ENCODE results near the gene INAFM1.
"Not testable (repeated sequence)": the region's sequence is repeated elsewhere in the genome, so short reads cannot be mapped to it uniquely, and the experiment has no call there.

INAFM1 gene

DNA sequence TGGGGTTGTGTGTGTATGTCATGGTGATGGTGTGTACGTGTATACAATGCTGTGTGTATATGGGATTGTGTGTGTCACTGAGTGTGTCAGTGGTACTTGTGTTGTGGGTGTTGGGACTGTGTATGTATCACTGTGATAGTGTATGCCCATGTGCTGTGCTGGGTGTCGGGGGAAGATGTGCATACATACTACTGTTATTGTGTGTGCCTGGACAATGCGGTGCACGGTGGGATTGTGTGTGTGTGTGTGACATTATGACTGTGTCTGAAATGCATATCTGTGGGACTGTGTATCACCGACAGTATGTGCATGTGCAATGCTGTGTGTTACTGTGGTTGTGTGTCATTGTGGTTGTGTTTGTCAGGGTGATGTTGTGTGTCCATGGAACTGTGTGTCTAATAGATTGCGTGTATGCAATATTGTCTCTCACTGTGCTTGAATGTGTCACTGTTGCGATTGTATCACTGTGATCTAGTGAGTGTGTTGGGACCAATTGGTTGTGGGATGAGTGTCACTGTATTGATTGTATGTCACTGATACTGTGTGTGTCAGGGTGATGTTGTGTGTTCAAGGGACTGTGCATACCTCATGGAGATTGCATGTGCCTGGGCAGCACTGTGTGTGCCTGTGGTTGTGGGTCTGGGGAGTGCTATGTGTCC, 32.6 kb upstream of the INAFM1 start:
- FAIRE-seq: no peak

DNA sequence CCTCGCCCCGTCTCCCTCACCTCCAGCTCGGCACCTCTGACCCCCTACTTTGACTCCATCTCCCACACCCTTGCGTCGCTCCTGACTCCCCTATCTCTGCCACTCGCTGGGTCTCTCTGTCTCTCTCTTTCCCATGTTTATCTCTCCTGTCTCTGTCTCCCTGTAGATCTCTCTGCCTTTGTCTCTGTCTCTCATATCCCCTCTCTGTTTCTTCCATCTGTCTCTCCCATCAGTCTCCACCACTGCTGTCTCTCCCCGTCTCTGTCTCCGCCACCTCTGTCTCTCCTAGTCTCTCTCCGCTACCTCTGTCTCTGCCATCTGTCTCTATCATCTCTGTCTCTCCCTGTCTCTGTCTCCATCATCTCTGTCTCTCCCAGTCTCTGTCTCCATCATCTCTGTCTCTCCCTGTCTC, 31.3 kb upstream of the INAFM1 start:
- no peak for FAIRE-seq

DNA sequence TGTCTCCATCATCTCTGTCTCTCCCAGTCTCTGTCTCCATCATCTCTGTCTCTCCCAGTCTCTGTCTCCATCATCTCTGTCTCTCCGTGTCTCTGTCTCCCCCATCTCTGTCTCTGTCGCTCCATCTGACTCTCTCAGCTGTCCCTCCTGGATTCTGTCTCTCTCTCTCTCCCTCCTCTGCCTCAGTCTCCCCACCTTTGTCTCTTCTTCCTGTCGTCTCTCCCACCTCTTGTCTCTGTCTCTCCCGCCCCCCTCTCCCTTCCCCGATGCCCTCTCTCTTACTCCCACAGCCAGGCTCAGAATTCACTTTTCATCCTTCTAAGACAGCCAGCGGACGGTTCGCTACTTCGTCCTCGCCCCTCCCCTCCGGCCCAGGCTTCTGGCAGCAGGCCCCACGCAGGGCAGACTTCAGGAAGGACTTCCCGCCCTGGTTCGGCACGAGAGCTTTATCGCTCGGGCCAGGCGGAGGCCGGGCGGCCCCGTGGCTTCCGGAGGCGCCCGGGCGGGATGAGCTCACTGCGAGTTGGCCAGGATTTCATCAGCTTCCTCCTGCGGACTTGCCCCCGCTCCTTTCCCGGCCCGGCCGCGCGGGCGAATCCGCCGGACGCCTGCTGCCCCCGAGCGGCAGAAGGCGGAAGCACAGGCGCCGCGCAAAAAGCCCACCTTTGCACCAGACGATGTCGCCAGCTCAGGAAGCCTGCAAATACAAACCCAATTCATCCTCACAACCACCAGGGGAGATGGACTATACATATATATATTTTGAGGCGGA, 30.7 kb upstream of the INAFM1 start:
- FAIRE-seq: no peak

DNA sequence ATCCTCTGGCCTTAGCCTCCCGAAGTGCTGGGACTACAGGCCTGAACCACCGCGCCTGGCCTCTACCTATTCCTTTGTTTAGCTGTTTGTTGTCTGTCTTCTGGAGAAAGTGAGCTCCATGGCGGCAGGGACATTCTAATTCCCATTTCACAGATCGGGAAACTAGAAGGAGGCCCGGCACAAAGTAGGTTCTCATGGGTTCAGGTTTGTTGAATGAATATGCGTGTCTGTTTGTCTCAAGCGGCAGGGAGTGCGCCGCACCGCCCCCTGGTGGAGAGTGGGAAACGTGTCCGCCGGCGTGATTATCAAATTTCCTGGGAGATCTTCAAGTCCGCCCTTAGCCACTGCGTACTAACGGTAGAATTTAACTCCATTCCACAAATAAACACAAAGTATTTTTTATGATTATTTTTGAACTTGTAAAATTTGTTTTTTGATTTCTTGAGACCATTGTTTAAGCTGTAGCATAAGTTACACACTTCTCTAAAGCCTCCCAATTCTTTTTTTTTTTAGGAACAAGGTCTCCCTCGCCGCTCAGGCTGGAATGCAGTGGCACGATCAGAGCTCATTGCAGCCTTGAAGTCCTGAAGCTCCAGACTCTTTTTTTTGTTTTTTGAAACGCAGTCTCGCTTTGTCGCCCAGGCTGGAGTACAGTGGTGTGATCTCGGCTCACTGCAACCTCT, 27.2 kb upstream of the INAFM1 start:
- FAIRE-seq: no peak

DNA sequence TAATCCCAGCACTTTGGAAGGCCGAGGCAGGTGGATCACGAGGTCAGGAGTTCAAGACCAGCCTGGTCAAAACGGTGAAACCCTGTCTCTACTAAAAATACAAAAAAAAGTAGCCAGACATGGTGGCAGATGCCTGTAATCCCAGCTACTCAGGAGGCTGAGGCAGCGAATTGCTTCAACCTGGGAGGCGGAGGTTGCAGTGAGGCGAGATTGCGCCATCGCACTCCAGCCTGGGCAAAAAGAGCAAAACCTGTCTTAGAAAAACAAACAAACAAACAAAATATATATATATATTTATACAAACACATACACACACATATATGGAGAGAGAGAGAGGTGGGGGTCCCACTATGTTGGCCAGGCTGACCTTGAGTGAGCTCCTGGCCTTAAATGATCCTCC, 21.7 kb upstream of the INAFM1 start:
- not testable (repeated sequence) for FAIRE-seq

DNA sequence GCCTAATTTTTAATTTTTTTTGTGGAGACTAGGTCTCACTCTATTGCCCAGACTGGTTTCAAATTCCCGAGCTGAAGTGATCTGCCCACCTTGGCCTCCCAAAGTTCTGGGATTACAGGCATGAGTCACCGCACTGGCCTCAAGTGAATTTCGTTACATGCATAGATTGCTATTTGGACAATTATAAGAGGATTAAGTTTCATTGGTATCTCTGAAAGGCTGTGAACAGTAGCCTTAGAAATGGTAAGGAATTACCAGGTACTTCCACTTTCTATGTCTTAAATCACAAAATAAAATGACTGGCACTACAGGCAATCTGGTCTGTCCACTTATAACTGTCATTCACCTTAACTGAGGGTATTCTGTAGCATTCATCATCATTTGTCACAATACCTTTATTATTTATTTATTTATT, 21.2 kb upstream of the INAFM1 start:
- FAIRE-seq: no peak

DNA sequence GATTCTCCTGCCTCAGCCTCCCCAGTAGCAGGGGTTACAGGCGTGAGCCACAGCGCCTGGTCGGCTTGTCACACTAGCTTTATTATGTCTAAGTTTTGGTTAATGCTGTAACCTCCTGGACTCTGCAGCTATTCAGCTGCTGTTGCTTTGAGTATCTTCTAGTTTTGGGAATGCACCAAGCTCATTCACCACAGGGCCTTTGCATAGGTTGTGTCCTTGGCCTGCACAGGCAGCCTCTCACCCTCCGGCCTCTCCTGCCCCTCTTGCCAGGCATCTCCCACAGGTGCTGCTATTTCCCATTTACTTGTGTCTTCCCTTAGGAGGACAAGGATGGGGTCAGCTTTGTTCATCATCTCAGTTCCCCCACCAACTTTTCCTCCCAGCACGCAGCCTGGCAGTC, 20.7 kb upstream of the INAFM1 start:
- FAIRE-seq: no peak

DNA sequence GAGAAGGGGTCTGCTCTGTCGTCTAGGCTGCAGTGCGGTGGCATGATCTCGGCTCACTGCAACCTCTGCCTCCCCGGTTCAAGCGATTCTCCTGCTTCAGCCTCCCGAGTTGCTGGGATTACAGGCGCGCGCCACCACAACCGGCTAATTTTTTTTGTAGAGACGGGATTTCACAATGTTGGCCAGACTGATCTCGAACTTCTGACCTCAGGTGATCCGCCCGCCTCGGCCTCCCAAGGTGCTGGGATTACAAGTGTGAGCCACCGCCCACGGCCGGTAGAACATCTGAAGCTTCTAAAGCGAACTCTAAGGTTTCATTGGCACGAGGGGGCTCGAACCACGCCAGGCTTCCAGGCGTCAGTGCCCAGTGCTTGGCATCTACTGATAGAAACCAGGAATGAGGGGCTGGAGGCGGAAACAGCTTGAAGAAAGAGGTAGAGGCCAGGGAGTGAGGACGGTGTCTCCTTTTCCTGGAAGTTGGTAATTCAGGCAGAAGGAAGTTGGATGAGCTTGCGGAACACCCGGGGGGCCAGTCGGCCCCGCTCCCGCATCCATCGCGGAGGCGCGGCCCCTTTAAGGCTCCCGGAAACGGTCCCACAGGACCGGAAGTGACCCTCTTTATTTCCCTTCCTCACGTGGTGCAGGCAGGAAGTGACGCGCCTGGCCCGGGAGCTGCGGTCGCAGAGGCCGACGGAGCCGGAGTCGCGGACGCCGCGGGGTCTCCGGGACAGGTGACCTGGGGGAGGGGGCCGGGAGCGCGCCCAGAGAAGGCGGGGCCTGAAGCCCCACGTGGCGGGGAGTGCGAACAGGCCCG, 18.6 kb upstream of the INAFM1 start, which contains the start of gene CCDC9:
CCDC9 (plus strand) TSS at position 647 of the 814 bp plus-strand sequence. CDS start 1,876 bp downstream, outside the sequence.
- FAIRE-seq: no peak

DNA sequence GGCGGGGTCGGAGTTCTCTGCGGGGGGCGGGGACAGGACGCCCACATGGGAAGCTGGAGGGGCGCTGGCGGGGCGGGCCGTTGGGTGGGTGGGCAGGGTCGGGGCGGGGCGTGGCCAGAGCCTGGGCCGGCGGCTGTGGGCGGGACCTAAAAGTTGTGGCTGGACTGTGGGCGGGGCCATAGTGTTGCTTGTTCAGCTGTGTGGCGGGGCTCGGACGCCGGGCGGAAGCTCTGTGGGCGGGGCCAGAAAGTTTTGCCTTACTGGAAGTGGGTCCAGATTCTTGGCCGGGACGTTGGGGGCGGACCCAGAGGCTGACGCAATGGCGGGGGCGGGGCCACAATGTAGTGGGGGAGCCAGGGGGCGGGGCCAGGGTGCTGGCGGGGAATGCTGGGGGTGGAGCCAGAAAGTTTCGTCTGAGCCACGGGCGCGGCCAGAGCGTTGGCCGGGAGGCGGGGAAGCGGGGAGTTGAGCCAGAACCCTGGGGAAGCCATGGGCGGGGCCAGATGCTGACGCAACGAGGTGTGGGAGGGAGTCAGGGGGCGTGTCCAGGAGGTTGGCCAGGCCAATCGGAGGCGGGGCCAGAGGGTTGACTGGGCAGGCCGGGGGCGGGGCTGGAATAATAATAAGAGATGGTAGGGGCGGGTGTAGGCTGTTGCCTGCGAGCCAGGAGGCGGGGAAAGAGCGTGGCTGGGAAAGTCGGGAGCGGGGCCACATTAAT, 17.8 kb upstream of the INAFM1 start:
- peak; percentile 92 for FAIRE-seq

DNA sequence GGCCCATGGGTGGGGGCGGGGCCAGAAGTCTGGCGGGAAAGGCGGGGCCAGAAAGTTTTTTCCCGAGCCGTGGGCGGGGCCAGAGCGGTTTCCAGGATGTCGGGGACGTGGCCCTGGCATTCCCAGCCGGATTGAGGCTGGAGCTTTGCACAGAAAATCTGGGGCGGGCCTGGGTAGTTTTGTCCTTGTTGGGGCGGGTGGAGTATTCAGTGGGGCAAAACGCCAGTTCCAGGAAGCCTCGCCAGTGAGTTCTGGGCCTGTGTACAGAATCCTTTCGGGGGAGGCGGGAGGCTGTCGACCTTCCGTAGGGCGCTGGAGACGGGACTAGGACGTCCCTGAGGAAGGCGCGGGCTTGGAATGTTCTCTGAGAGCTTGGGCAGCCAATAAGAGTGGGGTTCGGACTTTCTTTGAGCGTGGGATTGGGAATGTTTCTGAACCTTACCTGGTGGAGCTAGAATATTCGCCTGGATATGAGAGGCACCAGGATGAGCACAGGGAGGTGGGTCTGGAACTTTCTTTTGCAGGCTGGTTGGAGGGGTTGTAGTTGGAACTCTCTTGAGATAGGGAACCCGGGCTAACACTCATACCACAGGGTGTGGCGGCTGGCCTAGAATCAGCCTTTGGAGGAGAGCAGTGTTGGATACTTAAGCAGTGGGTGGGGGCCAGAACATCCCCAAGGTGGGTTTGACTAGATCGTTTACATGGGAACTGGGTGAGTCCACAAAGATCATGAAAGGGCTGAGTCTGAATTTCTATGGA, 17.1 kb upstream of the INAFM1 start:
- no peak for FAIRE-seq

DNA sequence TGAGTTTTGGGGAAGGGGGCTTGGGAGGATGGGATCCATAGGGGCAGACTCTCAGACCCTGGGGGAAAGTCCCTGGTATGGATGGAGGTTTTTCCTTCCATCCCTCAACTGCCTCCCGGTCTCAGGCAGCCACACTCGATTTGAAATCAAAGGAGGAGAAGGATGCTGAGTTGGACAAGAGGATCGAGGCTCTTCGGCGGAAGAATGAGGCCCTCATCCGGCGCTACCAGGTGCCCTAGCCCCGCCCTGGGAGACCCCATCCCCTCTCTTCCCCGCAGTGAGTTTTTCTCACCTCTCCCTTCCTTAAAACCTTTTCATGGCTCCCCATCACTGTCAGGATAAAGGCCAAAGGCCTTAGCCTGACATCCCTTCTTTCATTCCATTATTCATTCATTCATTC, 16.3 kb upstream of the INAFM1 start:
- FAIRE-seq: no peak

DNA sequence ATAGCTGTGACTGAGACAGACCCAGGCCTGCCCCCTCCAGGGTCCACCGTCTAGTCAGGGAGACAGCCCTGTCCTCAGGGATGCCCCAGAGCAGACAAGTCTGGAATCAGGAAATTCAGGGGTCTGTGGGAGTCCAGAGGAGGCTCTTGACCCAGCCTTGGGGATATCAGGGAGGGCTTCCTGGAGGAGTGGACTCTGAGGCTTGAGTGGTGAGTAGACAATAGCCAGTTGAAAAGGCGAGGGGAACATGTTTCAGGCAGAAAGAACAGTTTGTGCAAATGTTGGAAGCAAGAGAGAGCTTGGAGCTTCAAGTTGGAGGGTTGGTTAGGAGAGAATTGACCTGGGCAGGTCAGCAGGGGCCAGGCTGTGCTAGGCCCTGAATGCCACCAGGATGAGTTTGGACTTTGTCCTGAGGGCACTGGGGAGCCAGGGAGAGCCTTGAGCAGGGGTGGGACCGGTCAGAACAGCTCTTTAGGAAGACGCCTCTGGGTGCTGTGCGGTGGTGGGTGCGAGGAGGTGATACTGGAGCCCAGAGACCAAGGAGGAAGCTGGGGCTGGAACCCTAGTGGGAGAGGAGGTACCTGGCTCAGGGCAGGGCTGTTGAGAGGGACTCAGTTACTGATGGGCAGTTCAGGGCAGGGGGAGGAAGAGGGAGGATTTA, 15.7 kb upstream of the INAFM1 start:
- FAIRE-seq: no peak

DNA sequence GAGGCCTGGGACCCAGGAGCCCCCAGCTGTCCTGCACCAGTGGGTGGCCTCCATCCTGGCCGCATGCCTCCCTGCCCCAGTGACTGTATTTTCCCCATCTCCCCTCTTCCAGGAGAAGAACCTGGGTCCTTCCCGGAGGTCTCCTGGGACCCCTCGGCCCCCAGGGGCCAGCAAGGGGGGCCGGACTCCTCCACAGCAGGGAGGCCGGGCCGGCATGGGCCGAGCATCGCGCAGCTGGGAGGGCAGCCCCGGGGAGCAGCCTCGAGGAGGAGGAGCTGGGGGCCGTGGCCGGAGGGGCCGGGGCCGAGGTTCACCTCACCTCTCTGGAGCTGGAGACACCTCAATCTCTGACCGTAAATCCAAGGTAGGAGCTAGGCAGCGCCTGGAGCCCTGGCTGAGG, 14.2 kb upstream of the INAFM1 start:
- FAIRE-seq: no peak

DNA sequence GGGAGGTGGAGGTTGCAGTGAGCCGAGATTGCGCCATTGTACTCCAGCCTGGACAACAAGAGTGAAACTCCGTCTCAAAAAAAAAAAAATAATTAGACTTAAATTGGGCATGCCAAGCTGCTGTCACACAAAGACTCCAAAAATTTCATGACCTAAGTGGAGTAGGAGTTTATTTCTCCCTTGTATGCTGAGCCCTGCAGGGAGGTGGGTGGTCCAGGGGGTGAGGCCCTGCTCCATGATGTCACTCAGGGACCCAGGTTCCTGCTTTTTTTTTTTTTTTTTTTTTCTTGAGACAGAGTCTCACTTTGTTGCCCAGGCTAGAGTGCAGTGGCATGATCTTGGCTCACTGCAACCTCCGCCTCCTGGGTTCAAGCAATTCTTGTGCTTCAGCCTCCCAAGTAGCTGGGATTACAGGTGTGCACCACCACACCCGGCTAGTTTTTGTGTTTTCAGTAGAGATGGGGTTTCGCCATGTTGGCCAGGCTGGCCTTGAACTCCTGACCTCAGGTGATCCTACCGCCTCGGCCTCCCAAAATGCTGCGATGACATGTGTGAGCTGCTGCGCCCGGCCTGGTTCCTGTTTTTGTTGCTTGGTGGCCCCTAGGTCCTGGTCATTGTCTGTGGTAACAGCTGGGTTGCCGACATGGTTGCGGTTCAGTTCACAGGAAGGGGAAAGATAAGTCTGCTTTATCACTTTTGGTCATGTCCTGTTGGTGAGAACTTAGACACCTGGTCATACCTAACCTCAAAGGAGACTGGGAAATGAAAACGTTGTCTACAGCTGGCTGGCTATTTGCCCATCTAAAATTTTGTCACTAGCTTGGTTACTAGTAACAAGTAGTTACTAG, 12.5 kb upstream of the INAFM1 start:
- not testable (repeated sequence) for FAIRE-seq

DNA sequence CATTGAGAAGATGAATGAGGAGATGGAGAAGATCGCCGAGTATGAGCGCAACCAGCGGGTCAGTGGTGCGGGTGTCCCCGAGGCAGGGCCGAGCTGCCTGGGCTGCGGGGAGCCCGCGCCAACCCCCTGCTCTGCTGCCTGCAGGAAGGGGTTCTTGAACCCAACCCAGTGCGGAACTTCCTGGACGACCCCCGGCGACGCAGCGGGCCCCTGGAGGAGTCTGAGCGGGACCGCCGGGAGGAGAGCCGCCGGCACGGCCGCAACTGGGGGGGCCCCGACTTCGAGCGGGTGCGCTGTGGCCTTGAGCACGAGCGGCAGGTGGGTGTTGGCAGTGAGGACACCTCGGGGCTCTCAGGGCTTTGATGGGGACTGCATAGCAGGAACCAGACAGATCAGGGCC, 10.1 kb upstream of the INAFM1 start:
- FAIRE-seq: no peak

DNA sequence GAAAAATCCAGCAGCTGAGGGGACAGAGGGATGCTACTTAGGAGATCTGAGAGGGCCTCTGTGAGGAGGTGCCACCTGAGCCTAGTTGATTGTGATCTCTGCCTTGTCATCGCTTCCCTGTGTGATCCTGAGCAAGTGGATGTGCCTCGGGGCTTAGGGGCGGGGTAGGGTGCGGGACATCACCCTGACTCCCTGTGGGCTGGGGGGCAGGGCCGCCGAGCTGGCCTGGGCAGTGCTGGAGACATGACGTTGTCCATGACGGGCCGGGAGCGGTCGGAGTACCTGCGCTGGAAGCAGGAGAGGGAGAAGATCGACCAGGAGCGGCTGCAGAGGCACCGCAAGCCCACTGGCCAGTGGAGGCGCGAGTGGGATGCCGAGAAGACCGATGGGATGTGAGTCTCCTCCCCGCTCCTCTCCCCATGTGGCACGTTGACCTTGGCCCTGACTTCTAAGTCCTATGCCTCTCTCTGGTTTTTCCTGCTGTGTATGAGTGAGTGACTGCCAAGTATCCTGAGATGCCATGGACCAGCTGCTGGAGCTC, 8.2 kb upstream of the INAFM1 start:
- FAIRE-seq: no peak

DNA sequence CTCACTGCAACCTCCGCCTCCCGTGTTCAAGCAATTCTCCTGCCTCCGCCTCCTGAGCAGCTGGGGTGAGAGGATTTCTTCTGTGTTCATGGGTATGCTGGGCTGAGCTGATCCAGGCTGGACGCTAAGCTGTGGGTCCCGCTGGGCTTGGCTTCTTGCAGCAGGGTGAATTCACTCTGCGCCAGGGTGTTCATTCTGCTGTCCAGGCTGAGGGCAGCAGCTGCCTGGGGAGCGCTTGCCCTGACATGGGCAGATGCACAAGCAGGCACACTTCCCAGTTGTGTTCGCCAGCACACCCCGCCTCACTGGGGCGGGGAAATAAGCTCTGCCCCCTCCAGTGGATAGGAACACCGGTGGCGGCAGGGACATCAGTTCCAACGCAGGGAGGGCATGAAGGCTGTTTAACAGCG, 7.3 kb upstream of the INAFM1 start:
- no peak for FAIRE-seq

DNA sequence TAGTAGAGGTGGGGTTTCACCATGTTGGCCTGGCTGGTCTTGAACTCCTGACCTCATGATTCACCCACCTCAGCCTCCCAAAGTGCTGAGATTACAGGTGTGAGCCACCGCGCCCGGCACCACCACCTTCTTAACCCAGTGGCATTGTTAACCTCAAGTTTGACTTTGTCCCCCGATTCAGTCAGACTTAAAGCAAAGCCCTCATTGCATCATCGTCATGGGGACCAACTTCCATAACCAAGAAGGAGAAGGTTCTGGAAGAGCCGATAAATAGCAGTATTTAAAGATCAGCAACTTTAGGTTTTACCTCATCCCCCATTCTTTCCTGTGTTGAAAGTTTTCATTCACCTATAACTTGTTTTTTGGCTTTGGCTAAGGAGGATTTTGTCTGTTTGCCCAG, 6.7 kb upstream of the INAFM1 start:
- no peak for FAIRE-seq

DNA sequence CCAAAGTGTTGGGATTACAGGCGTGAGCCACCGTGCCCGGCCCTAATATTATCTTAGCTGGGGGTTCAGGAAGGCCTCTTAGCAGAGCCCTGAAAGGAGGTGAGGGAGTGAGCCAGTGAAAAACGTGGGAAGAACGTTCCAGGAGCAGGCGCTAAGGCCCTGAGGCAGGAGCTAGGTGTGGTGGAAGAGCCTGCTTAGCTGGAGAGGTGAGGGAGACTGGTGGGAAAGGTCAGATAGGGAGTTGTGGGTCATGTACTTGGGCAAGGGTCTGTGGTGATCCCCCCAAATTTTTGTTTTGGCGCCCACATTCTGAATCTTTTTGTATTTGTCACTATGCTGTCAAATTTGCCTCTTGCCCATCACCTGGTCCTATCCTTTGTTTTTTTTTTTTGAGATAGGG, 5.1 kb upstream of the INAFM1 start:
- FAIRE-seq: no peak

DNA sequence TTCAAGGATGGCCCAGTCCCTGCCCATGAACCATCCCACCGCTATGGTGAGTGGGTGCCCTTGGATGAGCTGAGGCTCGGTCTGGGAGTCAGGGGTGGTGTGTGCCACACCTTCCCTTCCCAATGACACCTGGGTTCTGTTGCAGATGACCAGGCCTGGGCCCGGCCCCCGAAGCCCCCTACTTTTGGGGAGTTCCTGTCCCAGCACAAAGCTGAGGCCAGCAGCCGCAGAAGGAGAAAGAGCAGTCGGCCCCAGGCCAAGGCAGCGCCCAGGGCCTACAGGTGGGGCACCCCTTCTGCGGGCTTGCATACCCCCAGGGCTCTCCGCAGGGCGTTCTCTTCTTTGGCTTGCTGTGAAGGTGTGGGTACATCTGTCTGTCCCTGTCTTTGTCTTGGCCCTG, 4.3 kb upstream of the INAFM1 start:
- FAIRE-seq: no peak
